ENCODE measurements around the gene PLLP.

Gene PLLP

DNA sequence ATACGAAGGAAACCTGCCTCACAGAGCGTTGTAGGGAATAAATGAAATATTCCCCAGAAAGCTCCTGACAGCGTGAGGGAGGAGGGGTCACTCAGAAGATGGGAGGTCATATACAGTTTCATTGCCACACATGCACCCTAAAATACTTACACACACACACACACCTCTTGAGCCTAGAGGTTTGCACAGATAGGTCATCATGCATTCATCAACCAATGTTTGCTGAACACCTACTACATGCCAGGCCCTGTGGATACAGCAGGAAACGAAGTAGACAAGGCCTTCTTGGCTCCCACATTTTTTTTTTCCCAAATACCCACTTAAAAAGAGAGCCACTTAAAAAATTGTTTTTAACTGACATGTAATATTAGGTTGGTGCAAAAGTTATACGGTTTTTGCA, 907 bp upstream of the PLLP start:
- TF ChIP-seq, protein P1, sequence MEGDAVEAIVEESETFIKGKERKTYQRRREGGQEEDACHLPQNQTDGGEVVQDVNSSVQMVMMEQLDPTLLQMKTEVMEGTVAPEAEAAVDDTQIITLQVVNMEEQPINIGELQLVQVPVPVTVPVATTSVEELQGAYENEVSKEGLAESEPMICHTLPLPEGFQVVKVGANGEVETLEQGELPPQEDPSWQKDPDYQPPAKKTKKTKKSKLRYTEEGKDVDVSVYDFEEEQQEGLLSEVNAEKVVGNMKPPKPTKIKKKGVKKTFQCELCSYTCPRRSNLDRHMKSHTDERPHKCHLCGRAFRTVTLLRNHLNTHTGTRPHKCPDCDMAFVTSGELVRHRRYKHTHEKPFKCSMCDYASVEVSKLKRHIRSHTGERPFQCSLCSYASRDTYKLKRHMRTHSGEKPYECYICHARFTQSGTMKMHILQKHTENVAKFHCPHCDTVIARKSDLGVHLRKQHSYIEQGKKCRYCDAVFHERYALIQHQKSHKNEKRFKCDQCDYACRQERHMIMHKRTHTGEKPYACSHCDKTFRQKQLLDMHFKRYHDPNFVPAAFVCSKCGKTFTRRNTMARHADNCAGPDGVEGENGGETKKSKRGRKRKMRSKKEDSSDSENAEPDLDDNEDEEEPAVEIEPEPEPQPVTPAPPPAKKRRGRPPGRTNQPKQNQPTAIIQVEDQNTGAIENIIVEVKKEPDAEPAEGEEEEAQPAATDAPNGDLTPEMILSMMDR (IDR thresholded peaks at IDR 0.05; ENCODE audit: low read depth, low read length): no peak
- no peak for DNase-seq (ENCODE audit: extremely low read depth, low read depth)

DNA sequence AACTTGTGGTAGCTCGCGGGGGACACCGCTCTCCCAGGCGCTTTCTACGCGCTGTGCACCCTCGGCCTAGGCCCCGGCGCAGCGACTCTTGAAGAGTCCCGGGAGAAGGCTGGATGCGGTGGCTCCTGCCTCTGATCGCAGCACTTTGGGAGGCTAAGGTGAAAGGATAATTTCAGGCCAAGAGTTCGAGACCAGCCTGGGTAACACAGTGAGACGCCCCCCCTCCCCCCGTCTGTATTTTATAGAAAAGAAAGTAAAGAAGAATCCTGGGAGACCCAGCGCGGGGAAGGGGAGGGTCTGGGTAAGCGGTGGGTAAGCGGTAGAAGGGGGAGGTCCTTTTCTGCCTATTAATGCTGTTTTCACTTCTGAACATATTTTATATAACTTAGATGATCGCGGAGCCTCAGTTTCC, 486 bp upstream of the PLLP start:
- TF ChIP-seq, protein P1 (IDR thresholded peaks at IDR 0.05; ENCODE audit: low read depth, low read length): no peak
- no peak for DNase-seq (ENCODE audit: extremely low read depth, low read depth)

DNA sequence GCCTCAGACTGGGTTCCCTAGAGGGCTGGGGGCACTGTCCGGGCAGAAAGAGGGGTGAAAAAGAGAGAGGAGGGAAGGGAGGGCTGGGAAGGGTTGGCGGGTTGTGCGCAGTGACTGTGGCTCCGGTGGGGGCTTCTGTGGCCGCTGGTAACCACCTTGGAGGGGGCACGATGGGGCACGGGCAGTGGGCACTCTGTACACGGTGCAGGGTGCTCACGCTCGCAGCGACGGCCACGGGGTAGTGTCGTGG, 588 bp downstream of the PLLP start:
- no peak for DNase-seq (ENCODE audit: extremely low read depth, low read depth)
- TF ChIP-seq, protein P1 (IDR thresholded peaks at IDR 0.05; ENCODE audit: low read depth, low read length): no peak

DNA sequence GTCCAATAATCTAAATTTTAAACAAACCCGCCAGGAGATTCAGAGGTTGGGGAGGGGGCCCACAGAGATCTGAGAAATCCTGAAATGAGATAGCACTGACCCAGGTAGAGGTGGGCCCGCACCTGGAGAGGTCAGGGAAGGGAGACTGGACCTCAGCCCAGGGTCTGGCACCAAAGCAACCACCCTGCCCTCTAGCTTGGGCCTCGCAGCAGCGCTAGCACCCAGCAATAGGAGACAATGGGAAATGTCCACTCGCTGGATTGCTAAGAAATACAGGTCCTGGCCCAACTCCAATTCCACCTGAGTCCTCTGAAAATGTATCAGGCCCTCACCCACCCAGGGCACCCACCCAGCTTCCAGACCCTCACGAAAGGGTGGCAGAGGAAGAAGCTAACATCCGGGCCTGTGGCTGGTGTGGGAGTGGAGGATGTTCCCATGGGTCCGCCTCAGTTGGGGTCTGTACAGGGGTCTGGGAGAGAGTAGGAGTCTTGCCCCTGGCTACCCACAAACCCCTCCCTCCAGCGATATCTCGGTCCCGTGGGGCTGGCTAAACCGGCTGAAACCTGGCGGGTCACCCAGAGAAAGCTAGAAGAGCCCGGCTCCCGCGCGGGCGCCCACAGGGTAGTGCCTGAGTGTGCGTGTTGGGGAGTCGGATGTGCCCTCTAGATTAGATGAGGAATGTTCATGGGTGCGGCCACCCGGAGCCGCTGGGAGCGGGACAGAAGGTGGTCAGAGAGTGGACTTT, 1.1 kb downstream of the PLLP start:
- DNase-seq (ENCODE audit: extremely low read depth, low read depth): no peak
- TF ChIP-seq, protein P1 (IDR thresholded peaks at IDR 0.05; ENCODE audit: low read depth, low read length): no peak

DNA sequence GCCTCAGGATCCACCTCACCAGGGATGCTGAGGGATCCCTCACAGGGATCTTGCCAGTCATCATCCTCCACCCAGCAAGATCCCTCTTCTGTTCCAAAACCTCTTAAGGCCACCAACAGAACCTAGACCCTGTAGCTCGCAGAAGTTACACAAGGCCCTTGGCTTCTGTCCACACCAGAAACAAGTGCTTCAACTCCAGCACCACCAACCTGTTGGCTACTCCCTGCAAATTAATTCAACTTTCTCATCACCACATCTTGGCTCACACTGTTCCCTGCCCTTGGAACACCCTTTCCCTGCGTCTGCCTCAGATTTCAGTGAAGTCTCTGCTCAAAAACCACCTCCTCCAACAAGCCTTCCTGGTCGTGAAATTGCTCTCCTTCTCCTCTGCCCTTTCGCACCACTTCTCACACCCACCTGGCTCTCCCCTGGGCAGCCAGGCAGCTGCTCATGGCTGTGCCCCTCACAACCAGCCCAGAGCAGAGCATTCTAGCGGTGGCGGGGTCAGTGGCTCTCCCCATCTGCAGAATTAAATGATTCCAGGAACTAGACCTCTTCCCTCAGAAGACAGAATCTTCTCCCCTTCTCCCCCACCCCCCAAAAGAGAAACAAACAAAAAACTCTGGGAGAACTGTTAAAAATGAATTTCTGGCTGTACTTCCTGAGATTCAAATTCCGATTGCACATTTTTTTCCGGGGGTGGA, 1.8 kb downstream of the PLLP start:
- TF ChIP-seq, protein P1 (IDR thresholded peaks at IDR 0.05; ENCODE audit: low read depth, low read length): no peak

DNA sequence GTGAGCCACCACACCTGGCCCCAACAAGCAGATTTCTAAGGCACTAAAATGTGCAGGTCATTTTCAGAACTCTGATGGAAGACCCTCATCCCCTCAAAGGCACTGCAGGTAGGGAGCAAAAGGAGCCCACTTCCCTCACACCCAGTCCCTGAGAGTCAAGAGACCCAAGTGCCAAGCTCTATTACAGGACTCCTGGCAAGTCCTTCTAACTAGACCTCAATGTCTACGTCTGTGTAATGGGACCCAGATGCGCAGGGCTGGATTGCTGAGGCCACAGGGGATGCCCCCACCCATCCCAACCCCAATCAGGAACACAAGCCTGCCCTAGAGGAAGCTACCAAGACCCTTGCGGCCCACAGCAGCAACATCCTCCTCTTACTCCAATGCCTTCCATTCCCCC, 2.7 kb downstream of the PLLP start:
- TF ChIP-seq, protein P1 (IDR thresholded peaks at IDR 0.05; ENCODE audit: low read depth, low read length): no peak
- DNase-seq (ENCODE audit: extremely low read depth, low read depth): no peak

More for the DNA sequence above, 1.8 kb downstream of the PLLP start:
- no peak for DNase-seq (ENCODE audit: extremely low read depth, low read depth)

DNA sequence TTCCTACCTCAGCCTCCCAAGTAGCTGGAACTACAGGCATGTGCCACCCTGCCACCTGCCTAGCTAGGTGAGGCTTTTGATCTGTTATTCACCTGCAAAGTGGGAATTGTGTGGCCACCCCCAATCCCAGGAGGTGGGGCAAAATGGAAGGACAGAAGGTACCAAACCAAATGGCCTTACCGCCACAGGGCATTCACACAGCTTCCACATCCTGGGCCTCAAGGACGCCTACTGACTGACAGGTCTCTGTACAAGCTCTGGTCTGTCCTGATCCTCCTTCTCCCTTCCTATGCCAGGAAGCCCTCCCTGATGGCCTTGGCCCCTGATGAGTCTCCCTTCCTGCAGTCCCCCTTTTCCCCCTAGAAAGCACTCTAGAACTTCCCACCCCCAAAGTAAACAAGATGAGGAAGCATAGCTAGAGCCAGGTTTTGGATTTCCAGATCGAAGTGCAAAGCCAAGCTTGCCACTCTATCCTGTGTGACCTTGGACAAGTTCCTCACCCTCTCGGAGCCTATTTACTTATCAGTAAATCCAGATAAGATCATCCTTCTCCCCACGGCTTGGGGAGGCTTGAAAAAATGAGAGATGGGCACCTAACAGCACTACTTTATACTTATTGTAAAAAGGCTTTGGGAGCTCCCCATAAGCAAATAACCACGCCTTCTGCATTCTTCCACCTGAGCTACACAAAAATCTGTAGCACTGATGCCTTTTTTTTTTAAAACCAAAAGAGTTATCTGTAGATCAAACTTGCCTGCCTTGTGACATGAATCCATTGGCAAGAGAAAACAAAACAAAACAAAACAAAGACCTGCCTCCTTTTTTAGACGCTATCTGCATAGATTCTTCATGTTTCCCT, 4.5 kb downstream of the PLLP start:
- TF ChIP-seq, protein P1 (IDR thresholded peaks at IDR 0.05; ENCODE audit: low read depth, low read length): no peak
- DNase-seq (ENCODE audit: extremely low read depth, low read depth): no peak

Data from AG09319 (cell line).